Neural progenitor cell (in vitro differentiated cells): ENCODE measurements around the gene FAM9C. TPM values are rescaled to one million over a fixed set of nuclear protein-coding genes. Genes with fewer than 3 reads are reported as not detected.

Source experiments
- DNase-seq: peaks from one replicate; pipeline ENCODE4 v3.0.0-alpha.2; 2016; ENCODE audit warnings: low spot score
- H2AFZ ChIP-seq: fragments of 200-600 bp; sonication (generic); replicated peaks from 2 replicates; pipeline ENCODE4 v1.6.1; 2016; ENCODE audit warnings: antibody characterized with exemption
- H3F3A ChIP-seq: fragments of 200-600 bp; sonication (generic); 2 replicates; pipeline ENCODE4 v1.6.1; 2016; ENCODE audit warnings: antibody characterized with exemption, low read depth
- H3K27ac ChIP-seq: fragments of 200-600 bp; sonication (generic); 2 replicates; pipeline ENCODE4 v1.5.1; 2016; ENCODE audit warnings: mild to moderate bottlenecking
- H3K27me3 ChIP-seq: fragments of 200-600 bp; sonication (generic); 2 replicates; pipeline ENCODE4 v1.6.1; 2016; ENCODE audit warnings: mild to moderate bottlenecking, moderate library complexity
- H3K36me3 ChIP-seq: fragments of 200-600 bp; sonication (generic); 2 replicates; pipeline ENCODE4 v1.5.1; 2016
- H3K4me1 ChIP-seq: fragments of 200-600 bp; sonication (generic); 2 replicates; pipeline ENCODE4 v1.6.1; 2016; ENCODE audit warnings: mixed run types
- H3K4me2 ChIP-seq: fragments of 200-600 bp; sonication (generic); 2 replicates; pipeline ENCODE4 v1.6.1; 2016
- H3K4me3 ChIP-seq: fragments of 200-600 bp; sonication (generic); 2 replicates; pipeline ENCODE4 v1.5.1; 2016
- H3K79me2 ChIP-seq: fragments of 200-600 bp; sonication (generic); 2 replicates; pipeline ENCODE4 v1.6.1; 2016; ENCODE audit warnings: low read depth
- H3K9ac ChIP-seq: fragments of 200-600 bp; sonication (generic); 2 replicates; pipeline ENCODE4 v1.6.1; 2016
- H3K9me3 ChIP-seq: fragments of 200-600 bp; sonication (generic); 2 replicates; pipeline ENCODE4 v1.5.1; 2016; ENCODE audit warnings: low read depth
- H4K20me1 ChIP-seq: fragments of 200-600 bp; sonication (generic); 2 replicates; pipeline ENCODE4 v1.6.1; 2016; ENCODE audit warnings: low read depth
- H3K27ac Mint-ChIP-seq: 3 replicates; pipeline ENCODE4 v1.8.0; 2021; ENCODE audit warnings: mixed read lengths
- H3K27me3 Mint-ChIP-seq: 2 replicates; pipeline ENCODE4 v1.8.0; 2022; ENCODE audit warnings: low read depth, mild to moderate bottlenecking, inconsistent platforms, moderate library complexity, mixed read lengths; ENCODE audit not compliant: insufficient read depth
- H3K36me3 Mint-ChIP-seq: 3 replicates; pipeline ENCODE4 v1.8.0; 2021; ENCODE audit warnings: mixed read lengths
- H3K4me1 Mint-ChIP-seq: 3 replicates; pipeline ENCODE4 v1.8.0; 2021; ENCODE audit warnings: mixed read lengths
- H3K4me3 Mint-ChIP-seq: 3 replicates; pipeline ENCODE4 v1.8.0; 2021; ENCODE audit warnings: mild to moderate bottlenecking, moderate library complexity, mixed read lengths
- H3K9me3 Mint-ChIP-seq: 3 replicates; pipeline ENCODE4 v1.8.0; 2020; ENCODE audit warnings: mixed read lengths
- CTCF ChIP-seq: fragments of 200-600 bp; sonication (generic); IDR thresholded peaks from 2 replicates; pipeline ENCODE4 v1.5.1; 2017; ENCODE audit warnings: antibody characterized with exemption, mild to moderate bottlenecking
- EZH2 ChIP-seq: fragments of 200-600 bp; sonication (generic); IDR thresholded peaks from 2 replicates; pipeline ENCODE4 v1.6.1; 2017; ENCODE audit warnings: antibody characterized with exemption, mild to moderate bottlenecking, moderate library complexity
- EZH2phosphoT487 ChIP-seq: fragments of 200-600 bp; sonication (generic); IDR thresholded peaks from 2 replicates; pipeline ENCODE4 v1.6.1; 2017; ENCODE audit warnings: antibody characterized with exemption
- total RNA-seq: library from RNA; depleted of rRNA; stranded (reverse); fragments of >200 nt; gene quantifications from 2 replicates; pipeline ENCODE4 v1.2.3, GENCODE V29; 2015; ENCODE audit warnings: low replicate concordance

Gene FAM9C
- total RNA-seq, 1 donor from 2014 or later = not detected

GRCh38 chrX:13077168-13077567 lies 32.7 kb upstream of the FAM9C start:
- H2AFZ ChIP-seq = no peak overlapping the region
- H3F3A ChIP-seq = no peaks in the 10 kb centered on the region
- Mint-ChIP-seq H3K9me3 (peaks cover 11% of the 10 kb centered on the region), H3K36me3 (no peaks in the 10 kb centered on the region), H3K27me3 (no peaks in the 10 kb centered on the region), H3K27ac (no peak overlapping the region), H3K4me1 (peaks cover 7% of the 10 kb centered on the region), H3K4me3 (no peak overlapping the region)
- TF ChIP-seq EZH2phosphoT487 = no peak
- no peak for TF ChIP-seq CTCF
- TF ChIP-seq EZH2 = no peak
- no peaks in the 10 kb centered on the region for H3K27me3 ChIP-seq
- peaks cover 5% of the 10 kb centered on the region for H3K4me1 ChIP-seq
- no peak for DNase-seq
- no peak overlapping the region for H3K27ac ChIP-seq
- no peak overlapping the region for H3K4me3 ChIP-seq
- no peaks in the 10 kb centered on the region for H3K79me2 ChIP-seq
- H3K9ac ChIP-seq = no peak overlapping the region
- no peaks in the 10 kb centered on the region for H3K9me3 ChIP-seq
- no peaks in the 10 kb centered on the region for H4K20me1 ChIP-seq
- no peaks in the 10 kb centered on the region for H3K36me3 ChIP-seq
- H3K4me2 ChIP-seq = no peak overlapping the region

GRCh38 chrX:13076176-13076961 lies 31.9 kb upstream of the FAM9C start:
- H4K20me1 ChIP-seq = no peaks in the 10 kb centered on the region
- Mint-ChIP-seq H3K27ac (no peak overlapping the region), H3K27me3 (no peaks in the 10 kb centered on the region), H3K36me3 (no peaks in the 10 kb centered on the region), H3K4me1 (peaks cover 7% of the 10 kb centered on the region), H3K9me3 (peaks cover 11% of the 10 kb centered on the region), H3K4me3 (no peak overlapping the region)
- no peaks in the 10 kb centered on the region for H3K79me2 ChIP-seq
- H3K9me3 ChIP-seq = no peaks in the 10 kb centered on the region
- H3K36me3 ChIP-seq = no peaks in the 10 kb centered on the region
- H3K27ac ChIP-seq = no peak overlapping the region
- no peaks in the 10 kb centered on the region for H3F3A ChIP-seq
- H3K4me1 ChIP-seq = peaks cover 5% of the 10 kb centered on the region
- no peak overlapping the region for H3K4me3 ChIP-seq
- no peaks in the 10 kb centered on the region for H3K27me3 ChIP-seq
- H2AFZ ChIP-seq = no peak overlapping the region
- no peak for TF ChIP-seq CTCF
- no peak for TF ChIP-seq EZH2phosphoT487
- TF ChIP-seq EZH2 = no peak
- DNase-seq = no peak
- no peak overlapping the region for H3K4me2 ChIP-seq
- no peak overlapping the region for H3K9ac ChIP-seq

GRCh38 chrX:13074297-13075262 lies 30.2 kb upstream of the FAM9C start:
- H3K9ac ChIP-seq = no peak overlapping the region
- H3K9me3 ChIP-seq = no peaks in the 10 kb centered on the region
- H3K27me3 Mint-ChIP-seq = no peaks in the 10 kb centered on the region
- H3K4me1 ChIP-seq = peaks cover 5% of the 10 kb centered on the region
- no peak overlapping the region for H3K4me2 ChIP-seq
- H3K36me3 ChIP-seq = no peaks in the 10 kb centered on the region
- no peak overlapping the region for H3K4me3 Mint-ChIP-seq
- H3K27ac ChIP-seq = no peak overlapping the region
- no peaks in the 10 kb centered on the region for H3K79me2 ChIP-seq
- no peak overlapping the region for H2AFZ ChIP-seq
- TF ChIP-seq CTCF (no peak), EZH2phosphoT487 (no peak), EZH2 (no peak)
- peaks cover 11% of the 10 kb centered on the region for H3K9me3 Mint-ChIP-seq
- H3F3A ChIP-seq = no peaks in the 10 kb centered on the region
- no peak overlapping the region for H3K27ac Mint-ChIP-seq
- no peaks in the 10 kb centered on the region for H3K27me3 ChIP-seq
- H3K4me3 ChIP-seq = no peak overlapping the region
- DNase-seq = no peak
- no peaks in the 10 kb centered on the region for H3K36me3 Mint-ChIP-seq
- H3K4me1 Mint-ChIP-seq = peaks cover 7% of the 10 kb centered on the region
- H4K20me1 ChIP-seq = no peaks in the 10 kb centered on the region
